A673 (cell line): ENCODE measurements around the gene ISM1. TPM values are rescaled to one million over a fixed set of nuclear protein-coding genes. Genes with fewer than 3 reads are reported as not detected.

Experiments
- BruUV-seq: library from RNA; stranded (reverse); fragments of 400-500 nt; replicated peaks from 2 replicates; lab custom pipeline; 2021; lab: Mats Ljungman, UMichigan
- CTCF ChIA-PET: fragments of 300-600 bp; sonication (Branson Sonifier 250); formaldehyde crosslinking; loops from one replicate; lab custom pipeline; 2022; ENCODE audit warnings: antibody characterized with exemption; lab: Charles Lee
- POLR2A ChIA-PET: fragments of 300-600 bp; sonication (Branson Sonifier 250); formaldehyde crosslinking; loops from one replicate; lab custom pipeline; 2022; ENCODE audit warnings: antibody characterized with exemption; ENCODE audit not compliant: low non-redundant PET; lab: Charles Lee
- DNase-seq: peaks from one replicate; pipeline ENCODE4 v3.0.0-alpha.2; 2015; ENCODE audit warnings: low spot score
- H3K27ac ChIP-seq: fragments of 200-600 bp; sonication (generic); 2 replicates; pipeline ENCODE4 v1.5.1; 2016; ENCODE audit warnings: mixed run types, low read depth, mild to moderate bottlenecking, mixed read lengths, antibody characterized with exemption, low read length; ENCODE audit not compliant: poor library complexity, severe bottlenecking
- H3K27me3 ChIP-seq: fragments of 200-600 bp; sonication (generic); replicated peaks from 2 replicates; pipeline ENCODE4 v1.6.1; 2017; ENCODE audit warnings: mixed run types, low read depth, mild to moderate bottlenecking, mixed read lengths, antibody characterized with exemption, low read length; ENCODE audit not compliant: insufficient read depth, poor library complexity
- H3K36me3 ChIP-seq: fragments of 200-600 bp; sonication (generic); 2 replicates; pipeline ENCODE4 v1.6.1; 2016; ENCODE audit warnings: mixed run types, mild to moderate bottlenecking, mixed read lengths, antibody characterized with exemption, low read length; ENCODE audit not compliant: insufficient read depth, poor library complexity, severe bottlenecking
- H3K4me1 ChIP-seq: fragments of 200-600 bp; sonication (generic); 2 replicates; pipeline ENCODE4 v1.6.1; 2017; ENCODE audit warnings: mixed run types, mild to moderate bottlenecking, mixed read lengths, antibody characterized with exemption, low read length; ENCODE audit not compliant: insufficient read depth, poor library complexity, severe bottlenecking
- H3K4me3 ChIP-seq: fragments of 200-600 bp; sonication (generic); 2 replicates; pipeline ENCODE4 v1.5.1; 2016; ENCODE audit warnings: low read depth, mixed run types, mild to moderate bottlenecking, mixed read lengths, low read length; ENCODE audit not compliant: poor library complexity, severe bottlenecking
- H3K9me3 ChIP-seq: fragments of 200-600 bp; sonication (generic); 2 replicates; pipeline ENCODE4 v1.6.1; 2016; ENCODE audit warnings: mixed run types, low read depth, mild to moderate bottlenecking, mixed read lengths, antibody characterized with exemption, low read length; ENCODE audit not compliant: poor library complexity, severe bottlenecking
- EZH2 ChIP-seq: fragments of 200-600 bp; sonication (generic); IDR thresholded peaks from 2 replicates; pipeline ENCODE4 v1.6.1; 2017; ENCODE audit warnings: borderline replicate concordance, low read depth, mild to moderate bottlenecking, mixed read lengths, antibody characterized with exemption, low read length; ENCODE audit not compliant: poor library complexity, severe bottlenecking
- intact Hi-C: fragments of 100-400 bp; cut with micrococcal nuclease; formaldehyde crosslinking; loops from one replicate; pipeline ENCODE4 v1.10.0; 2022; ENCODE audit not compliant: unreplicated experiment
- total RNA-seq: library from RNA; stranded (reverse); gene quantifications from 2 replicates; pipeline ENCODE4 v1.2.3, GENCODE V29; 2021
- TF ChIP-seq, protein P1 (sequence below): fragments of 300-800, 200-600 bp; sonication (generic); conservative IDR thresholded peaks from 2 replicates; pipeline ENCODE4 v1.5.1; 2017; ENCODE audit warnings: low read depth, mild to moderate bottlenecking, antibody characterized with exemption, low read length, moderate library complexity, mixed read lengths

The ISM1 gene
- total RNA-seq, 1 experiment from 2014 or later: 0.11 TPM

DNA sequence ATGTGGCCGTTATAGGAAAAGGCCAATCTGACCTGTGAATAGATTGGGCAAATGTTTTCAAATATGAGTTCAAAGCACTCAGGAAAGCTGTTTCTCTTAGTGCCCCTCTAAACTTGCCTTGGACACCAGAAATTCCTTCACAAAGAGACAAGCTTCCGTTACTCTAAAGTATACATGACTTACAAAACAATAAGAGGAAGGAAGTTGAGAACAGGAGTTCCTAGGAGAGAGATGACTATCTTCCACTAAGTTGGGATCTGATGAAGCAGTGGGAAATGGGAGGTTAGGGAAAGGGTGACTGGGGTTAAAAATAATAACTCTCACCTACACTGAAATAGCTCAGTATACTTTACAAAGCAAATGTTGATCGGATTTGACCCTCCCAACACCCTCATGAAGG is 50.0 kb downstream of the ISM1 start:
- no peaks in the 10 kb centered on the region for H3K36me3 ChIP-seq
- intact Hi-C loops: no loop called here
- H3K27me3 ChIP-seq: no peaks in the 10 kb centered on the region
- TF ChIP-seq, protein P1, sequence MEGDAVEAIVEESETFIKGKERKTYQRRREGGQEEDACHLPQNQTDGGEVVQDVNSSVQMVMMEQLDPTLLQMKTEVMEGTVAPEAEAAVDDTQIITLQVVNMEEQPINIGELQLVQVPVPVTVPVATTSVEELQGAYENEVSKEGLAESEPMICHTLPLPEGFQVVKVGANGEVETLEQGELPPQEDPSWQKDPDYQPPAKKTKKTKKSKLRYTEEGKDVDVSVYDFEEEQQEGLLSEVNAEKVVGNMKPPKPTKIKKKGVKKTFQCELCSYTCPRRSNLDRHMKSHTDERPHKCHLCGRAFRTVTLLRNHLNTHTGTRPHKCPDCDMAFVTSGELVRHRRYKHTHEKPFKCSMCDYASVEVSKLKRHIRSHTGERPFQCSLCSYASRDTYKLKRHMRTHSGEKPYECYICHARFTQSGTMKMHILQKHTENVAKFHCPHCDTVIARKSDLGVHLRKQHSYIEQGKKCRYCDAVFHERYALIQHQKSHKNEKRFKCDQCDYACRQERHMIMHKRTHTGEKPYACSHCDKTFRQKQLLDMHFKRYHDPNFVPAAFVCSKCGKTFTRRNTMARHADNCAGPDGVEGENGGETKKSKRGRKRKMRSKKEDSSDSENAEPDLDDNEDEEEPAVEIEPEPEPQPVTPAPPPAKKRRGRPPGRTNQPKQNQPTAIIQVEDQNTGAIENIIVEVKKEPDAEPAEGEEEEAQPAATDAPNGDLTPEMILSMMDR: no peak
- POLR2A ChIA-PET: no interaction called here
- H3K9me3 ChIP-seq: no peaks in the 10 kb centered on the region
- CTCF ChIA-PET: no interaction called here
- H3K4me1 ChIP-seq: no peaks in the 10 kb centered on the region
- BruUV-seq: no TSS peak
- no peak overlapping the region for H3K4me3 ChIP-seq
- DNase-seq: no peak
- no peak overlapping the region for H3K27ac ChIP-seq

DNA sequence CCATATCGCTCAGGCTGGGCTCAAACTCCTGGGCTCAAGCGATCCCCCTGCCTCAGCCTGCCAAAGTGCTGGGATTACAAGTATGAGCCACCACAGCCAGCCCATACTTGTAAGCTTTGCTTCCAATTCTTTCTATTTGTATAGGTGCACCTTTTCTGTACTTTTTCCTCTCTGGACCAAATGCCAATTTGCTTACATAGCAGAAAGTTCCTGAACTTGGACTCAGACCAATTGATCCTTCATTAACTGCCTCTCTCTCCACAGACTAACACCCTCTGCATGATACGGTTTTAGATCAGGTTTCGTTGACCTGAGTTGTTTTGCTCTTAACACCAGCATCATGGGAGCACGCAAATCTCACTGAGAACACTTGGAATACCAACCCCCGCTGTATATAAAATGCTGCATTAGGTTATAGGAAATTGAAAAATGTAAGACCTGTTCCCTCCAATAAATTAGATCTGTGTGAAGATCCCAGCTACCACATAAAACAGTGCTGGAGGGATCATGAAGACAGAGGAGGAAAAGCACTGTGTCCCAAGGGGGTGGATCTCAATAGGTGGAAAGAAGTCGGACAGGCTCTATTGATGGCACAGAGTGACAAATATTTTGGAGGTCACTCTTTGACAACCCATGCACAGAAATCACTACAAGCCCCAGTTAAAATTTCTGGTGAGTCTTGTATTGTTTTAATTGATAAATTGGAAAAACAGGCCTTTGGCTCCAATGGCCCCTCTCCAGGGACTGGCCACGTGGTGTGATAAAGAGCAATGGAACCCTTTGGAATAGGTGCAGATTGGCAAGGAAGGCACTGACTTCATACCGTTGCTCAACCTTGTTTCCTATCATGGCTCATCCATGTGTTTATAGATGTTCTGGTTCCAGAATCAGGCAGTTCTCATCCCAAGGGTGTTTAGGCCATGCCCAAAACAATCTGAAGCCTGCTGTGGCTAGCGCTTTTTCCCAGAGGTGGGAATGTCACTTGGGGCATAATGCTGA is 51.2 kb downstream of the ISM1 start:
- H3K9me3 ChIP-seq: no peaks in the 10 kb centered on the region
- no peak for DNase-seq
- ChIA-PET POLR2A (no interaction called here), CTCF (no interaction called here)
- no peak for TF ChIP-seq EZH2
- TF ChIP-seq, protein P1: no peak
- no peaks in the 10 kb centered on the region for H3K27me3 ChIP-seq
- no peak overlapping the region for H3K4me3 ChIP-seq
- intact Hi-C loops: no loop called here
- no peaks in the 10 kb centered on the region for H3K36me3 ChIP-seq
- BruUV-seq: no TSS peak
- no peak overlapping the region for H3K27ac ChIP-seq
- H3K4me1 ChIP-seq: no peaks in the 10 kb centered on the region

DNA sequence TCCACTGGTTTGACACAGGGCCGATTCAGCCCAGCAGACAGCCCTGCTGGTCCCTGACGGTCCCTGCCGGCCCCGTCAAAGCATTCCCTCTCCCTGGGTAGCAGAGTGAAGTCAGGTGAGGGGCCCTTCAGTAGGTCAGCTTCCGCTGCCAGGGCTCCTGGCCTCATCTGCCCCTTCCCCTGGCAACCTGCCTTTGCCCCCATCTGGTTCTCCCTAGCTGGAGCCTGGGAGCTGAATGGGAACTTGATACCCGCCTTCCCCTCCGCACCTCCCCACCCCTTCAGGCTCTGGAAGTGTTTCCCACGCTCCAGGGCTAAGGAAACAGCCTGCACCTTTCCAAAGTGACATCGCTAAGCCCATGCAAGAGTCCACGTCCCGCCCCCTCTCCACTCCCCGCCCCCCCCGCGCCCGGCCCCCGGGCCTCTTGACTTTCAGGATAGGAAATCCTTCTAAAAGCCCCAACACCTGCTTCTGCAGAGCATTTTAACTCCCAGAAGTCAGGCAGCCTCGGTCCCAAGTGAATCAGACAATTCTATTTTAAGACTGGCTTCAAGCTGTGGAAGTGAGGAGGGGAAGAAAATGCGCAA is 53.3 kb downstream of the ISM1 start:
- intact Hi-C loops: no loop called here
- Histone ChIP-seq H3K36me3 (no peaks in the 10 kb centered on the region), H3K27me3 (no peaks in the 10 kb centered on the region), H3K4me3 (no peak overlapping the region), H3K27ac (no peak overlapping the region), H3K9me3 (no peaks in the 10 kb centered on the region), H3K4me1 (no peaks in the 10 kb centered on the region)
- CTCF ChIA-PET: no interaction called here
- no TSS peak for BruUV-seq
- TF ChIP-seq, protein P1: no peak
- no peak for TF ChIP-seq EZH2
- no peak for DNase-seq
- POLR2A ChIA-PET: no interaction called here
